GM21367 (cell line): ENCODE measurements around the gene CNPY1.

Source experiments
- ATAC-seq: cut with Tn5 transposase; IDR thresholded peaks from one replicate; pipeline ENCODE4 v1.9.1; 2021; ENCODE audit not compliant: unreplicated experiment

CNPY1 gene

GRCh38 chr7:155490697-155491628, 55.4 kb downstream of the CNPY1 start:
- ATAC-seq: peak; percentile 93

DNA sequence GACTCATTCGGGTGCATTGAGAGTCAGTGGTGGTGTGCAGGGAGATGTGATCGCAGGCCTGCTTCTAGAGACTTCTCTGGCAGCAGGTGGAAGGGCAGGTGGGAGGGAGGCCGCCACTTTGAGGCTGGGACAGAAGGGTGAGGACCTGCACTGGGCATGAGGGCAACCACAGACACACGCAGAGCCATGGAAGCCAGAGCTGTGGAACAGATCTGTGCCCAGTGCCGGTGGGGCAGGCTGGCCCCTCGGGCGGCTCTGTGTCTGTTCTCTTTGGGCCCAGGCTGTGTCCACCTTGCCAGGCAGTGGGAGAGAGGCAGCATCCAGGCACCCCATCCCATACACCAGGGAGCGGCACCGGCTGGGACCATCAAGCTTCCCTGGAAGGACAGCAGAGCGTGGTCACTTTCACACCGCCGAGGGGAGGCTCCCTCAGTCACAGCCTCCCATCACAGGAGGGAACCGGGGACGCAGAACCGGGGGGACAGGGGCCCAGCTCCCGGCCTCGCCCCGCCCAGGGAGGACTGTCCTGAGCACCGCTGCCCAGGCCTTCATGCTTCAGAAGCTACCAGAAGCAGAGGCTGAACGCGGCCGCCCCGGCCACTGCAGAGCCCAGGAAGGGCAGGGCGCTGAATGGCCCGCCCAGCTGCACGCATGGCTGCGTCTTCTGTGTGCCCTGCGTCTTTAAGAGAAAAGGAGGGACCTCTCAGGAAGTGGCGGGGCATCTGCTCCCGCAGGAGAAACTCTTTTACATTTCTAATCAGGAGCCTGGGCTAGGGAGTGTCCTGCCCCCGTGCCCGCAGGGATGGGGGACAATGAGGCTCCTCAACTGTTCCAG, 56.3 kb downstream of the CNPY1 start:
- ATAC-seq: peak; percentile 32

GRCh38 chr7:155489158-155489840, 57.1 kb downstream of the CNPY1 start:
- no peak for ATAC-seq

GRCh38 chr7:155488483-155489127, 57.8 kb downstream of the CNPY1 start:
- ATAC-seq: no peak

DNA sequence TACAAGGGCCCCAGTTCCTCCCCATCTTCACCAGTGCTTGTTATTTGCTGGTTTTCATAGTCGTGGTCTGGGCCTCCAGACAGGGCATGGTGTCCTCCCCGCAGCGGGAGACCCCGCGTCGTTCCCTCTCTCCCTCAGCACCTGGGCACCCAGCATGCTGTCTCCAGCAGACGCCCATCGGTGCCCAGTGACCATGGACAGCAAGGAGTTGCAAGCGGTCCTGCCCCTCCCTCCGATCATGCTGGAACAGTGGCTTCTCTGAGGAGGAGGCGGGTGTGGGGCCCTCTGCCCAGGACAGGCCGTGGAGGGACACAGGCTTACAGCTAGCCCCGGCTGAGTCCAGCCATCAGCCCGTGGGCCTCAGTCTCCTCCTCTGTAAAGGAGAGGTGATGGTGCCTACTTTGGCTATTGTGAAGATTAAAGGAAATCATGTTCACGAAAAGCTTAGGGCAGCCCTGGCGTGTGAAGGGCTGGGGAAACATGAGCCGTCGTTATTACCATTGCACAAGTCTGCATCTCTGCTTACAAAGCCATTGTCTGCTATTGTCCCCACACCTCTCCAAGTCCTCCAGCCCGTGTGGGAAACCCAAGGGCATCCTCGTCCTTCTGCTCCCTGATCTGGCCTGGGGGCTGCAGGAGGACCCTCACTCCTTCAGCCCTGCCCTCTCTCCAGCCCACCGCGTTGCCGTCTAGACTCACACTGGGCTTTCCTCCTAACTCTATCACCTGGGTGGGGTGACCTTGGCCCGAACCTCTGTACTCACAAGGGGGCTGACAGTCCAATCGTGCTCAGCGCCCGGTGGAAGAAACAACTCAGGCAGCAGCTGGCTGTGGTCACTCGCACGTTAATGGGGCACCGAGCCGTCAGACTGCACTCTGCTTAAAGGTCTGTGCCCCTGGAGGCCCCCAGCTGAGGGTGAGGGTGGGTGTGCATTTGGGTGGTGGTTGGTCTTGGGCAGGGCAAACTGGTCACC, 58.6 kb downstream of the CNPY1 start:
- no peak for ATAC-seq

GRCh38 chr7:155486783-155487508, 59.4 kb downstream of the CNPY1 start:
- ATAC-seq: no peak

DNA sequence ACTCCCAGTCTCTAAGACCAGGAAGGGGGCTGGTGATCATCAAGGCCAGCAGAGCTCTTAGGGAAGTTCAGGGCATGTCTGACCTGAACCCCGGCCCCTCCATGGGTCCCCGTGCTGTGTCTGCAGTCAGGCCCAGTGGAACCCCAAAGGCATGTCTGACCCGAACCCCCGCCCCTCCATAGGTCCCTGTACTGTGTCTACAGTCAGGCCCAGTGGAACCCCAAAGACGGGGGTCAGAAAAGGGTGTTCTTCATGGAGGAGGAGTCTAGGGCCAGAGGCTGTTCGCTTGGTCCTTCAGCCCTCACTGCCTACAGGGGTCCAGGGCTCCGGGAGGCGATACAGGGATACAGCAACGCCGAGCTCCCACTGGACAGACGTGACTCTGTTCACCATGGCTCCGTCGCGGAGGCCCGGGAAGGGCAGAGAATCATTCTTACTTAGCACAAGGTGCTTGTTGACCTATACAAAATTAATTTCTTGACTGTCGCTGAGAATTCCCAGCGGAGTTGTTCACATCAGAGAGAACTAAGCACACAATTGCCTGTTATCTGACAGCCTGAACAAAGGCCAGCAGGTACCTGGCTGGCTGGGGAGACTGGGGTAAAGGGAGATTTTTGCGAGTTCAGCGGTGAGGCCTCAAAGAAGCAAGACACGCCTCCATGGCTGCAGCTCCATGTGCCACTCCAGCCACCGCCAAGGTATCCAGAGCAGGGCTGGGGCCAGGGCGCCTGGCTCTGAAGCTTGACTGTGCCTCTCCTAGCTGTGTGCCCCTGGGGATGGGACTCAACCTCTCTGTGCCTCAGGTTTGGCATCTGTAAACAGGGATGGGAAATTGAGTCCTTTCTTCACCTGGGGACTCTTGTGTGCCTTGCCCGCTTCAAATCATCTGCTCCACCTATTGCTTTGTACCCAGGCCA, 61.6 kb downstream of the CNPY1 start:
- no peak for ATAC-seq

GRCh38 chr7:155483868-155484325, 62.5 kb downstream of the CNPY1 start:
- no peak for ATAC-seq

DNA sequence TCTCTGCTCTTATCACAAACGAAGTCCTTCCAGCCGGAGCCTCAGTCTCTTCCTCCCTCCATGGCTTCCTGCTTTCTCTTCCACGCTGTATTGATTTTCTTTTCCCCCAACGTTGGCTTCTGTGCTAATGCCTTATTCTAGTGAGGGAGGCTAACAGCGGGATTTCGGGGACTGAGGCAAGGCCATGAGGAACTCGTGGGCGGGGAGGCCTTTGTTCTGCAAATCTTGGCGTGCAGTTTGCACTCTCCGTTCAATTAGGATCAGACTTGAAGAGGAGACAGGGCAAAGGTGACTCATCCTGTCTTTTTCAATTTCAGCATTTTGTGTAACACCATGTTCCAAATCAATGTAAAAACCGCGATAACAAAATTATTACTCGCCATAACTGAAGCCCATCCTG, 63.1 kb downstream of the CNPY1 start:
- ATAC-seq: no peak

GRCh38 chr7:155482511-155483183, 63.7 kb downstream of the CNPY1 start:
- no peak for ATAC-seq

GRCh38 chr7:155481764-155482163, 64.6 kb downstream of the CNPY1 start:
- no peak for ATAC-seq

GRCh38 chr7:155477476-155477875, 68.9 kb downstream of the CNPY1 start:
- ATAC-seq: peak; percentile 95

GRCh38 chr7:155471718-155472117, 74.6 kb downstream of the CNPY1 start:
- ATAC-seq: no peak

GRCh38 chr7:155470686-155471638, 75.4 kb downstream of the CNPY1 start:
- no peak for ATAC-seq

DNA sequence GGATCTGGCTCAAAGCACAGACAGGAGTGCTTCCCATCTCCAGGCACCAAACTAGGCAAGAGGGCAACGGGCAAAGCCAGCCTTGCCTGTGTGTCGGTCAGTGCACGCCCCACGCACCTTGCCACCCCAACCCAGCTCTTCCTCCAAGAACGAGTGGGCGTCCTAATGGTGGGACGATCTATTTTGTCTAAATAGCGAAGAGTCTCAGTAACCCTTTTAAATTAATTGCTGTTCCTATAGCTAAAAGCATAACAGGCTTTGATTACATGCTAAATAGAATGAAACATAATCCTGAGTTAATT, 76.2 kb downstream of the CNPY1 start:
- ATAC-seq: no peak
